ENCODE results near the gene MYOM1. TPM values are rescaled to one million over a fixed set of nuclear protein-coding genes. Genes with fewer than 3 reads are reported as not detected.

The MYOM1 gene
- total and polyA plus RNA-seq, 2 donors (not counting 3 experiments of a cell fraction or from before 2014, with no cell fraction given), result 0.08 TPM; not detected in 1

GRCh38 chr18:3184275-3184963 is 35.3 kb downstream of the MYOM1 start:
- H3K27me3 ChIP-seq (ENCODE audit: control insufficient read depth in 2 of 2, insufficient read depth in 2 of 2, low read length in 2 of 2), result no peaks in the 10 kb centered on the region
- dilution Hi-C loops (cut with MboI; ENCODE audit: extremely low pct_ligation_motif_present, low sequenced_read_pairs) (no loop called here), intact Hi-C loops (cut with micrococcal nuclease) (no loop called here)
- no peaks in the 10 kb centered on the region for H3K9me1 ChIP-seq (replicated peaks; ENCODE audit: control insufficient read depth, extremely low read depth, insufficient read depth, low read length)
- H3K79me2 ChIP-seq (ENCODE audit: control insufficient read depth, insufficient read depth, low read length), result no peaks in the 10 kb centered on the region
- no peak for TF ChIP-seq POLR2AphosphoS5 (IDR thresholded peaks at IDR 0.05; ENCODE audit: insufficient read depth, low read depth, low read length)
- TF ChIP-seq JUN (IDR thresholded peaks at IDR 0.05; ENCODE audit: borderline replicate concordance, insufficient read depth, insufficient read length, low read depth), result no peak
- no peak for TF ChIP-seq MAX (IDR thresholded peaks at IDR 0.05; ENCODE audit: insufficient read depth, insufficient read length)
- no peak for TF ChIP-seq CTCF (IDR thresholded peaks at IDR 0.05; ENCODE audit: extremely low read depth in 1 of 2, insufficient read depth in 1 of 2, low read depth in 1 of 2, low read length in 2 of 2)
- no peak for TF ChIP-seq POLR2A (IDR thresholded peaks at IDR 0.05; ENCODE audit: low read depth, low read length)
- no peak for TF ChIP-seq MYC (IDR thresholded peaks at IDR 0.05; ENCODE audit: low read depth, low read length)
- TF ChIP-seq EZH2 (IDR thresholded peaks at IDR 0.05; ENCODE audit: borderline replicate concordance, low read depth, low read length, severe bottlenecking), result no peak
- TF ChIP-seq GATA2 (IDR thresholded peaks at IDR 0.05; ENCODE audit: insufficient read depth, insufficient read length, low read depth, low read length), result no peak
- no peaks in the 10 kb centered on the region for H3K4me1 ChIP-seq (ENCODE audit: control insufficient read depth, extremely low read depth, insufficient read depth, low read length)
- H3K9me3 ChIP-seq (replicated peaks; ENCODE audit: control insufficient read depth, insufficient read depth, low read length), result no peaks in the 10 kb centered on the region
- BruUV-seq (replicated peaks), result no TSS peak
- H4K20me1 ChIP-seq (replicated peaks; ENCODE audit: control insufficient read depth, extremely low read depth, insufficient read depth, low read length), result no peaks in the 10 kb centered on the region
- DNase-seq (ENCODE audit: low read depth, low spot score) (no peak), FAIRE-seq (no peak)
- H3K9ac ChIP-seq (replicated peaks; ENCODE audit: extremely low read depth, insufficient read depth, low read length), result no peak overlapping the region
- no peaks in the 10 kb centered on the region for H3K36me3 ChIP-seq (ENCODE audit: control insufficient read depth in 2 of 2, extremely low read depth in 1 of 2, insufficient read depth in 2 of 2, low read length in 2 of 2)
- H3K4me3 ChIP-seq (replicated peaks in 1 of 3; ENCODE audit: insufficient read depth in 1 of 3, low read depth in 1 of 3, low read length in 3 of 3), result no peak overlapping the region
- CTCF ChIA-PET, result interaction anchor here (0.9 to 2.1 kb wide), 4 partner anchors 9 to 56 kb away, joined by 3 to 9 read pairs (median 4); no protein-coding TSS in a partner anchor
- H3K4me2 ChIP-seq (ENCODE audit: insufficient read depth, low read length), result no peak overlapping the region
- H2AFZ ChIP-seq (ENCODE audit: low read depth, low read length), result no peak overlapping the region
- no peak overlapping the region for H3K27ac ChIP-seq (ENCODE audit: insufficient read depth, low read depth, low read length)
- POLR2A ChIA-PET, result no interaction called here
